PC-3 (cell line): ENCODE data around the gene KLF14.

ENCODE experiments used
- CTCF ChIP-seq: fragments of 300-600 bp; sonication (generic); conservative IDR thresholded peaks from 2 replicates; pipeline ENCODE4 v1.5.1; 2017; ENCODE audit warnings: antibody characterized with exemption, low read depth, mild to moderate bottlenecking, low read length
- EZH2 ChIP-seq: fragments of 300-600 bp; sonication (generic); IDR thresholded peaks from one replicate; pipeline ENCODE4 v1.6.1; 2017; ENCODE audit warnings: antibody characterized with exemption, mild to moderate bottlenecking, low read length; ENCODE audit not compliant: unreplicated experiment
- EZH2phosphoT487 ChIP-seq: fragments of 300-600 bp; sonication (generic); IDR thresholded peaks from 2 replicates; pipeline ENCODE4 v1.6.1; 2018; ENCODE audit warnings: mild to moderate bottlenecking, antibody characterized with exemption, low read length, borderline replicate concordance

GRCh38 chr7:130732980-130733930, 752 bp downstream of the KLF14 start:
- TF ChIP-seq CTCF = no peak
- no peak for TF ChIP-seq EZH2
- no peak for TF ChIP-seq EZH2phosphoT487
